Measurements from ENCODE around the gene TIMM9. TPM values are rescaled to one million over a fixed set of nuclear protein-coding genes. Genes with fewer than 3 reads are reported as not detected.
"Not testable (repeated sequence)": the region's sequence is repeated elsewhere in the genome, so short reads cannot be mapped to it uniquely, and the experiment has no call there.

The TIMM9 gene
- total RNA-seq, 1 donor from 2014 or later: 27.8 TPM

GRCh38 chr14:58376791-58377190 lies 50.5 kb downstream of the TIMM9 start:
- intact Hi-C loops (cut with micrococcal nuclease): no loop called here

GRCh38 chr14:58368956-58369355 lies 58.4 kb downstream of the TIMM9 start:
- Histone ChIP-seq H3K4me3 (no peak overlapping the region), H3K4me1 (no peaks in the 10 kb centered on the region), H3K27me3 (ENCODE audit: low read depth) (no peaks in the 10 kb centered on the region), H3K27ac (replicated peaks) (no peak overlapping the region), H3K9me3 (replicated peaks) (no peaks in the 10 kb centered on the region), H3K36me3 (peaks cover 94% of the 10 kb centered on the region)
- no peak for TF ChIP-seq CTCF (IDR thresholded peaks at IDR 0.05; ENCODE audit: borderline replicate concordance)
- intact Hi-C loops (cut with micrococcal nuclease): no loop called here
- no peak for DNase-seq

More at GRCh38 chr14:58376791-58377190, 50.5 kb downstream of the TIMM9 start:
- no peaks in the 10 kb centered on the region for H3K9me3 ChIP-seq (replicated peaks)
- no peak overlapping the region for H3K4me3 ChIP-seq
- H3K4me1 ChIP-seq: no peaks in the 10 kb centered on the region
- DNase-seq: no peak
- TF ChIP-seq CTCF (IDR thresholded peaks at IDR 0.05; ENCODE audit: borderline replicate concordance): no peak
- H3K27me3 ChIP-seq (ENCODE audit: low read depth): no peaks in the 10 kb centered on the region
- H3K27ac ChIP-seq (replicated peaks): no peak overlapping the region
- peaks cover 69% of the 10 kb centered on the region for H3K36me3 ChIP-seq

DNA sequence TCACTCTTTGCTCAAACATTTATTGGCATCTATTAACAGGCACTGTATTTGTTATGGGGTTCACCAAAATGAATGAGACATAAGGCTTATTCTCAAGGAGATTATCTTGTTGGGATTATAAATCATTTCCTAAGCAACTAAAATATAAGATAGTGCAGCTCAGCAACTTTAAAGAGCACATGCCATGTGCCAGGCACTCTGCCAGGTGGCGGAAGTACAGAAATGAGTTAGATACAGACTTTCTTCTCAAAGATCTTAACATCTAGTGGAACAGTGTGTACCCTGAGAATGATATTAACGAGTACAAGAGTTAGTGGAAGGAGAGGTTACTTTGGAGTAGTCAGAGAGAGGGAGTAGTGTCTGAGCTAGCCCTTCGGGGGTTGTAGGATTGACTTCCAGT lies 60.0 kb downstream of the TIMM9 start:
- peaks cover 81% of the 10 kb centered on the region for H3K36me3 ChIP-seq
- no peak for TF ChIP-seq CTCF (IDR thresholded peaks at IDR 0.05; ENCODE audit: borderline replicate concordance)
- H3K4me3 ChIP-seq: no peak overlapping the region
- intact Hi-C loops (cut with micrococcal nuclease): no loop called here
- no peaks in the 10 kb centered on the region for H3K27me3 ChIP-seq (ENCODE audit: low read depth)
- no peaks in the 10 kb centered on the region for H3K9me3 ChIP-seq (replicated peaks)
- no peak overlapping the region for H3K27ac ChIP-seq (replicated peaks)
- no peaks in the 10 kb centered on the region for H3K4me1 ChIP-seq
- no peak for DNase-seq

DNA sequence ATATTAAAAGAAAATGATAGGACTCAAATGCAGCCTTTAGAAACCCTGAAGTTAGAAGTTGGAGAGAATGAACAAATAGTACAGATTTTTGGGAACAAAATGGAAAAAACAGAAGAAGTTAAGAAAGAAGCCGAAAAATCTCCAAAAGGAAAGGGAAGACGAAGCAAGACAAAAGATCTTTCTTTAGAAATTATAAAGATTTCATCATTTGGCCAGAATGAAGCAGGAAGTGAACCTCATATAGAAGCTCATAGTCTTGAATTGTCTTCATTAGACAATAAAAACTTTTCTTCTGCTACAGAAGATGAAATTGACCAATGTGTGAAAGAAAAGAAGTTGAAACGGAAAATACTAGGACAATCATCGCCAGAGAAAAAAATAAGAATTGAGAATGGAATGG lies 63.0 kb downstream of the TIMM9 start:
- Histone ChIP-seq H3K27me3 (ENCODE audit: low read depth) (no peaks in the 10 kb centered on the region), H3K4me1 (no peaks in the 10 kb centered on the region), H3K27ac (replicated peaks) (no peak overlapping the region), H3K9me3 (replicated peaks) (no peaks in the 10 kb centered on the region), H3K4me3 (no peak overlapping the region), H3K36me3 (peaks cover 84% of the 10 kb centered on the region)
- DNase-seq: no peak
- no peak for TF ChIP-seq CTCF (IDR thresholded peaks at IDR 0.05; ENCODE audit: borderline replicate concordance)
- intact Hi-C loops (cut with micrococcal nuclease): no loop called here

GRCh38 chr14:58362798-58363412 lies 64.4 kb downstream of the TIMM9 start:
- TF ChIP-seq CTCF (IDR thresholded peaks at IDR 0.05; ENCODE audit: borderline replicate concordance): peak; percentile 48
- intact Hi-C loops (cut with micrococcal nuclease): no loop called here
- H3K36me3 ChIP-seq: peaks cover 83% of the 10 kb centered on the region

GRCh38 chr14:58362272-58362671 lies 65.1 kb downstream of the TIMM9 start:
- intact Hi-C loops (cut with micrococcal nuclease); H3K4me1 ChIP-seq; H3K4me3 ChIP-seq; DNase-seq; H3K9me3 ChIP-seq (replicated peaks); H3K27me3 ChIP-seq (ENCODE audit: low read depth); H3K27ac ChIP-seq (replicated peaks): not testable (repeated sequence)
- peaks cover 80% of the 10 kb centered on the region for H3K36me3 ChIP-seq

More at GRCh38 chr14:58362798-58363412, 64.4 kb downstream of the TIMM9 start:
- Histone ChIP-seq H3K4me3 (no peak overlapping the region), H3K27ac (replicated peaks) (no peak overlapping the region), H3K9me3 (replicated peaks) (no peaks in the 10 kb centered on the region), H3K27me3 (ENCODE audit: low read depth) (no peaks in the 10 kb centered on the region), H3K4me1 (no peaks in the 10 kb centered on the region)
- DNase-seq: no peak

Other genes with a start within 250 kb of the TIMM9 start
- 71.8 TPM for gene ACTR10, start 227.4 kb downstream of the TIMM9 start, total RNA-seq
- gene PSMA3, start 182.7 kb downstream of the TIMM9 start, total RNA-seq: 161 TPM
- 14.2 TPM for gene ARID4A, start 129.0 kb downstream of the TIMM9 start, total RNA-seq
- gene TOMM20L, start 31.6 kb downstream of the TIMM9 start, total RNA-seq: not detected
- 13.0 TPM for gene KIAA0586, start 188 bp upstream of the TIMM9 start, total RNA-seq
- gene DACT1, start 210.4 kb upstream of the TIMM9 start, total RNA-seq: 3.4 TPM